ENCODE data around the gene PHF23. TPM values are rescaled to one million over a fixed set of nuclear protein-coding genes. Genes with fewer than 3 reads are reported as not detected.

PHF23 gene
- total RNA-seq, 1 experiment from 2014 or later, result 110 TPM

DNA sequence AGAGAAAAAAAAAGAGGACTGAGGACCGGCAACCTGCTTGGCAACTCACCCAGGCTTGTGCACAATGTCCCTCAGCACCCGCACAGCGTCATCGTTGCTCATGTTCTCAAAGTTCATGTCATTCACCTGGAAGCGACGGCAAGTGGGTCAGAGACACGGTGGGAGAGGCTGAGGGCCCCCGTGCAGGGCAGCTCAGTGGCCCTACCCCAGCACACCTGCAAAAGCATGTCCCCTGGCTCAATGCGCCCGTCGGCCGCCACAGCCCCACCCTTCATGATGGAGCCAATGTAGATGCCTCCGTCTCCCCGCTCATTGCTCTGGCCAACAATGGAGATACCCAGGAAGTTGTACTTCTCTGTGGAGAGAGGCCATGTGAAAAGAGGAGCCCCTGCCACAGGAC is 10.3 kb downstream of the PHF23 start:
- Histone ChIP-seq H4K20me1 (ENCODE audit: control insufficient read depth, insufficient read depth, insufficient read length) (no peaks in the 10 kb centered on the region), H4K91ac (ENCODE audit: insufficient read length, low read depth, low read length) (no peak overlapping the region), H3K14ac (ENCODE audit: insufficient read depth, low read length) (no peak overlapping the region), H3K18ac (ENCODE audit: insufficient read length, low read depth, low read length) (no peak overlapping the region), H2AK5ac (ENCODE audit: insufficient read length, low read length) (no peak overlapping the region), H3K79me1 (ENCODE audit: insufficient read depth, low read depth, low read length, poor library complexity, severe bottlenecking) (peaks cover 13% of the 10 kb centered on the region), H2BK12ac (ENCODE audit: insufficient read length, low read depth, low read length) (no peak overlapping the region), H2BK120ac (ENCODE audit: low read depth, low read length, poor library complexity, severe bottlenecking) (no peak overlapping the region), H2BK15ac (ENCODE audit: low read depth, low read length) (no peak overlapping the region), H4K5ac (ENCODE audit: insufficient read length, low read depth, low read length) (no peak overlapping the region), H3K4ac (ENCODE audit: low read depth, low read length) (no peak overlapping the region), H2BK5ac (ENCODE audit: insufficient read length, low read length) (no peak overlapping the region), H3K23me2 (ENCODE audit: insufficient read length, low read depth, low read length, poor library complexity, severe bottlenecking) (peaks cover 3% of the 10 kb centered on the region), H3K9ac (ENCODE audit: extremely low read depth, insufficient read length, low read length) (no peak overlapping the region), H2BK20ac (ENCODE audit: low read depth, low read length, poor library complexity, severe bottlenecking) (no peak overlapping the region), H3K9me3 (ENCODE audit: control insufficient read depth, low read depth, low read length) (no peaks in the 10 kb centered on the region), H3K79me2 (ENCODE audit: insufficient read depth, low read length) (peaks cover 15% of the 10 kb centered on the region; the same call in 1 of the 2 replicates), H3K23ac (ENCODE audit: insufficient read length, low read depth, low read length) (no peak overlapping the region), H4K8ac (replicated peaks; ENCODE audit: insufficient read length, low read depth, low read length) (no peak overlapping the region), H3T11ph (ENCODE audit: low read length) (no peak overlapping the region), H3K27ac (ENCODE audit: insufficient read length, low read depth, low read length) (no peak overlapping the region), H3K4me2 (ENCODE audit: insufficient read depth, insufficient read length, low read length) (no peak overlapping the region), H3K56ac (ENCODE audit: insufficient read length, low read depth, low read length) (no peak overlapping the region), H3K4me1 (ENCODE audit: insufficient read depth, low read length) (no peaks in the 10 kb centered on the region), H3K27me3 (ENCODE audit: insufficient read depth, low read length) (no peaks in the 10 kb centered on the region), H2AFZ (ENCODE audit: low read length) (no peak overlapping the region)
- Mint-ChIP-seq H3K4me3 (no peak overlapping the region; a peak in 1 of 5 replicates), H3K27me3 (ENCODE audit: low read depth) (no peaks in the 10 kb centered on the region), H3K36me3 (ENCODE audit: insufficient read depth in 1 of 3, low read depth in 3 of 3) (peaks cover 37 to 72% (median 66%) of the 10 kb centered on the region in 3 experiments; a peak in 6 of 7 replicates), H3K27ac (0 out of 7 replicates have a peak overlapping the region, but pooled peaks of 1 of the 3 experiments have one; percentile 40), H3K9me3 (no peaks in the 10 kb centered on the region), H3K4me1 (peaks cover 16 to 18% of the 10 kb centered on the region in 2 experiments)
- TF ChIP-seq, protein P1, sequence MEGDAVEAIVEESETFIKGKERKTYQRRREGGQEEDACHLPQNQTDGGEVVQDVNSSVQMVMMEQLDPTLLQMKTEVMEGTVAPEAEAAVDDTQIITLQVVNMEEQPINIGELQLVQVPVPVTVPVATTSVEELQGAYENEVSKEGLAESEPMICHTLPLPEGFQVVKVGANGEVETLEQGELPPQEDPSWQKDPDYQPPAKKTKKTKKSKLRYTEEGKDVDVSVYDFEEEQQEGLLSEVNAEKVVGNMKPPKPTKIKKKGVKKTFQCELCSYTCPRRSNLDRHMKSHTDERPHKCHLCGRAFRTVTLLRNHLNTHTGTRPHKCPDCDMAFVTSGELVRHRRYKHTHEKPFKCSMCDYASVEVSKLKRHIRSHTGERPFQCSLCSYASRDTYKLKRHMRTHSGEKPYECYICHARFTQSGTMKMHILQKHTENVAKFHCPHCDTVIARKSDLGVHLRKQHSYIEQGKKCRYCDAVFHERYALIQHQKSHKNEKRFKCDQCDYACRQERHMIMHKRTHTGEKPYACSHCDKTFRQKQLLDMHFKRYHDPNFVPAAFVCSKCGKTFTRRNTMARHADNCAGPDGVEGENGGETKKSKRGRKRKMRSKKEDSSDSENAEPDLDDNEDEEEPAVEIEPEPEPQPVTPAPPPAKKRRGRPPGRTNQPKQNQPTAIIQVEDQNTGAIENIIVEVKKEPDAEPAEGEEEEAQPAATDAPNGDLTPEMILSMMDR (conservative IDR thresholded peaks at IDR 0.05), result no peak
- WGBS (ENCODE audit: extremely low coverage, insufficient read length, low lambda C conversion rate), result no CpG with 5 or more reads among the region's 14 CpGs
- no peak for DNase-seq
